Chondrocyte (in vitro differentiated cells): Measurements from ENCODE around the gene ZNF483. TPM values are rescaled to one million over a fixed set of nuclear protein-coding genes. Genes with fewer than 3 reads are reported as not detected.

ENCODE experiments used
- DNase-seq: peaks from one replicate; pipeline ENCODE4 v3.0.0; 2021; ENCODE audit warnings: mixed read lengths, low spot score
- H3K27ac Mint-ChIP-seq: one replicate; pipeline ENCODE4 v1.8.0; 2021; ENCODE audit warnings: mild to moderate bottlenecking, moderate library complexity, mixed read lengths; ENCODE audit not compliant: unreplicated experiment
- H3K27me3 Mint-ChIP-seq: 2 replicates; pipeline ENCODE4 v1.8.0; 2021; ENCODE audit warnings: low read depth, mixed read lengths
- H3K36me3 Mint-ChIP-seq: 2 replicates; pipeline ENCODE4 v1.8.0; 2021; ENCODE audit warnings: low read depth, mixed read lengths
- H3K4me1 Mint-ChIP-seq: 2 replicates; pipeline ENCODE4 v1.8.0; 2021; ENCODE audit warnings: low read depth, mild to moderate bottlenecking, mixed read lengths
- H3K4me3 Mint-ChIP-seq: one replicate; pipeline ENCODE4 v1.8.0; 2021; ENCODE audit warnings: mild to moderate bottlenecking, moderate library complexity, mixed read lengths; ENCODE audit not compliant: unreplicated experiment
- H3K9me3 Mint-ChIP-seq: 2 replicates; pipeline ENCODE4 v1.8.0; 2021; ENCODE audit warnings: low read depth, mixed read lengths
- CTCF ChIP-seq: fragments of 200-600 bp; sonication (generic); IDR thresholded peaks from 2 replicates; pipeline ENCODE4 v1.5.0; 2021; ENCODE audit warnings: antibody characterized with exemption, mild to moderate bottlenecking, moderate library complexity
- total RNA-seq: library from RNA; stranded (reverse); gene quantifications from 3 replicates; pipeline ENCODE4 v1.2.1, GENCODE V29; 2021

ZNF483 gene
- total RNA-seq, 1 donor from 2014 or later = 2.4 TPM

DNA sequence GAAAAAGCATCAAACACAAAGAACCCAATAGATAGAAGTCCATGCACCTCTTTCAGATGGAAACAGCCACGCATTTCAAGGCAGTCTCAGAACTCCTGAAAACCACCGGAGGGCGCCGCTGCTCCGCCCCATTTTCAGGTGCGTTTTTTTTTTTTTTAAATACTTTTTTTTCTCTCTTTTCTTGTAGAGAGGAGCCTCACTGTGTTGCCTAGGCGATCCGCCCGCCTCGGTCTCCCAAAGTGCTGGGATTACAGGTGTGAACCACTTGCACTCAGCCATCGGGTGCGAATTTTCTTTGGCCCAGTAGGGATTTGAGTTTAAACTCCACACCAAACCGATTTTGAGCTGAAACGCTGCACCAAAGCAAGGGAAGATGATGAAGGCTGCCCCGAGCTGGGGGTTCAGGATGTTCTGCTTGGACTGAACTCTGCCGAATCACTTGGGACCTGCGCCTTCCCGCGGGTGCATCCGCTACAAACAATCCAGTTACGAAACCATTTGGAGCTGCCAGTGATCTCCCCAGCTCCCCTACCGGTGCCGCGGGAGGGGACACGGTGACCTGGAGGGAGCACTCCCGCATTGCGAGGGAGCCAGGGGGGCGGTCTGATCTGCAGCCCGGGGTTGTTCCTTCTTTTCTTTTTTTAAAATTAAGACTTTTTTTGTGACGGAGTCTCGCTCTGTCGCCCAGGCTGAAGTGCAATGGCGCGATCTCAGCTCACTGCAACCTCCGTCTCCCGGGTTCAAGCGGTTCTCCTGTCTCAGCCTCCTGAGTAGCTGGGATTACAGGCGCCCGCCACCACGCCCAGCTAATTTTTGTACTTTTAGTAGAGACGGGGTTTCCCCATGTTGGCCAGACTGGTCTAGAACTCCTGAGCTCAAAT is 73.1 kb downstream of the ZNF483 start:
- Mint-ChIP-seq H3K27me3 (no peaks in the 10 kb centered on the region), H3K4me1 (peaks cover 32% of the 10 kb centered on the region), H3K9me3 (peaks cover 3% of the 10 kb centered on the region), H3K27ac (peak overlapping the region; percentile 57), H3K4me3 (peak overlapping the region; percentile 94), H3K36me3 (peaks cover 2% of the 10 kb centered on the region)
- DNase-seq = no peak
- TF ChIP-seq CTCF = peak; percentile 84

DNA sequence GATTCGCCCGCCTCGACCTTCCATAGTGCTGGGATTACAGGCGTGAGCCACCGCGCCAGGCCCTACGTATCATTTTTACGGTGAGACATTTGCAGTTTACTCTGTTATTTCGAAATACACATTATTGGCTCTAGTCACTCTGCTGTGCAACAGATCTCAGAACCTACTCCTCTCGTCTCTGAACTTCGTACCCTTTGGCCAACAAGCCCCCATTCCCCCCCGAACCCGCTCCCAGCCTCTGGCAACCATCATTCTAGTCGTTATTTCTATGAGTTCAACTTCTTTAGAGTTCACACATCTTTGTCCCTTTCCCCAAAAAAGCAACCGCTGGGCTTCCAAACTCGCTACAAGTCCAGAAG is 73.7 kb downstream of the ZNF483 start:
- H3K9me3 Mint-ChIP-seq = peaks cover 3% of the 10 kb centered on the region
- peaks cover 2% of the 10 kb centered on the region for H3K36me3 Mint-ChIP-seq
- H3K27ac Mint-ChIP-seq = peak overlapping the region; percentile 57
- H3K27me3 Mint-ChIP-seq = no peaks in the 10 kb centered on the region
- peak overlapping the region; percentile 94 for H3K4me3 Mint-ChIP-seq
- peaks cover 32% of the 10 kb centered on the region for H3K4me1 Mint-ChIP-seq
- TF ChIP-seq CTCF = no peak
- DNase-seq = no peak

GRCh38 chr9:111599092-111599954 is 74.3 kb downstream of the ZNF483 start, which contains the start of gene PTGR1:
Gene PTGR1, minus strand, starts transcription at chr9:111599647. Its CDS starts 2,225 bp downstream, at chr9:111597422.
- Mint-ChIP-seq H3K4me3 (peak within 1 kb of the TSS; percentile 94), H3K36me3 (peaks cover 2% of the 10 kb centered on the region), H3K27ac (peak within 1 kb of the TSS; percentile 97), H3K9me3 (peaks cover 3% of the 10 kb centered on the region), H3K4me1 (peaks cover 32% of the 10 kb centered on the region), H3K27me3 (no peaks in the 10 kb centered on the region)
- no peak for TF ChIP-seq CTCF
- no peak for DNase-seq

DNA sequence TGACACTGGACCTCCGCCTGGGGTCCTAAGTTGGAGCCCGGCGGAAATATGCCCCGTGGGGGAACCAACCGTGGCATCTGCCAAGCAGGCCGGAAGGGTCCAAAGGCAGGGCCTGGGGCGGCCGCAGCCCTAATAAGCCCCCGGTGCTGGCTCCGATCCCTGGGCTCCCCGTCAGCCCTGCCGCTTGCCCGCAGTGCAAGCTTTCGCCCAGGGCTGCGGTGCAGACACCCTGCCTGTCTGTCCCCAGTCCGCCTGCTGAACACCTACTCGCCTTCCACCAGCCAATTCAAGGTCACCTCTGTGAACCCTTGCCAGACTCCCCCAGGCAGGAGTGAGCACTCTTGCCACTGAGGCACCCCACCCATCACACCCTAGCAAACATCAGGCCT is 75.0 kb downstream of the ZNF483 start:
- H3K27ac Mint-ChIP-seq = peak overlapping the region; percentile 97
- peaks cover 2% of the 10 kb centered on the region for H3K36me3 Mint-ChIP-seq
- no peaks in the 10 kb centered on the region for H3K27me3 Mint-ChIP-seq
- H3K4me1 Mint-ChIP-seq = peaks cover 32% of the 10 kb centered on the region
- TF ChIP-seq CTCF = no peak
- H3K9me3 Mint-ChIP-seq = peaks cover 3% of the 10 kb centered on the region
- H3K4me3 Mint-ChIP-seq = peak overlapping the region; percentile 94
- DNase-seq = no peak
